CD4-positive, alpha-beta T cell treated with Interleukin-17A for 4 hours (primary cell): Measurements from ENCODE around the gene TAS1R1.

ENCODE experiments used
- DNase-seq: peaks from one replicate; pipeline ENCODE4 v3.0.0-alpha.2; 2020; ENCODE audit warnings: mixed read lengths

Gene TAS1R1

DNA sequence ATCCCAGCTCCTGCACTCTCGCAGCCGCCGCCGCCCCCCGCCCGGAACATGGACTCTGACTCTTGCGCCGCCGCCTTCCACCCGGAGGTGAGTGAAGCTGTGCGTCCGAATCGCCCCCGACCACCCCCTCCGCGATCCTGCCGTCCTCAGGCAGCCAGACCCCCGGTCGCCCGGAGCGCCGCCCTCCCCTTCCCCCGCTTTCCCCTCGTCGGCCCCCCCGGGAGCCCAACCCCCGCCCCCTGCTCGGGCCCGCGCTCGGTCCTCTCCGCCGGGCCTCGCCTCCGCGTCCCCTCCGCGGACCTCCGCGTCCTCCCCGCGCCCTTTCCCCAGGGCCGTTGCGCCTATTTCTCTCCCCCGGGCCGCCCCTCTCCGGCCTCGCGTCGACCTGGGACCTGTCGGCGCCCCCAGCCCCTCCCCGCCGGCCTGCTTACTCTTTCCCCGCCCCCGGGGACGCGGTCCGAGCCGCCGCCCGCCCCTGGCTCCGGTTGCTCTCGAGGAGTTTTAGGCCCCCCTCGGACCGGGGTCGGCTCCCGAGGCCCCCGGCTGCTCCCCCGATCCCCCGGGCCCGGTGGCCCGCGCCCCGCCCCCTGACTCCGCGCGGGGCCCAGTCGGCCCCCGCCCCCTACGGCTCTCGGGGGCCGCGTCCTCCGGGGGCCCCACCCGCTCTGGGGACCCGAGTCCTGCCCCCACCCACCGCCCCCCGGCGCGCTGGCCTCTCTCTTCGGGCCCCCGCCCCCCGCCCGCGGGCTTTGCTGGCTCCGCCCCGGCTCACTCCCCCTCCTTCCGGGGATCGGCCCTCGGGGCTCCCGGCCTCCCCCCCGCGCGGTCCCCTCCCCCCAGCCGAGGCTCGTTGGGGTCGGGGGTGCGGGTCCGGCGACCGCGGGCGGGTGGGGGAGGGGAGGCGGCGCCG is 59.2 kb downstream of the TAS1R1 start:
- peak; percentile 71 for DNase-seq

DNA sequence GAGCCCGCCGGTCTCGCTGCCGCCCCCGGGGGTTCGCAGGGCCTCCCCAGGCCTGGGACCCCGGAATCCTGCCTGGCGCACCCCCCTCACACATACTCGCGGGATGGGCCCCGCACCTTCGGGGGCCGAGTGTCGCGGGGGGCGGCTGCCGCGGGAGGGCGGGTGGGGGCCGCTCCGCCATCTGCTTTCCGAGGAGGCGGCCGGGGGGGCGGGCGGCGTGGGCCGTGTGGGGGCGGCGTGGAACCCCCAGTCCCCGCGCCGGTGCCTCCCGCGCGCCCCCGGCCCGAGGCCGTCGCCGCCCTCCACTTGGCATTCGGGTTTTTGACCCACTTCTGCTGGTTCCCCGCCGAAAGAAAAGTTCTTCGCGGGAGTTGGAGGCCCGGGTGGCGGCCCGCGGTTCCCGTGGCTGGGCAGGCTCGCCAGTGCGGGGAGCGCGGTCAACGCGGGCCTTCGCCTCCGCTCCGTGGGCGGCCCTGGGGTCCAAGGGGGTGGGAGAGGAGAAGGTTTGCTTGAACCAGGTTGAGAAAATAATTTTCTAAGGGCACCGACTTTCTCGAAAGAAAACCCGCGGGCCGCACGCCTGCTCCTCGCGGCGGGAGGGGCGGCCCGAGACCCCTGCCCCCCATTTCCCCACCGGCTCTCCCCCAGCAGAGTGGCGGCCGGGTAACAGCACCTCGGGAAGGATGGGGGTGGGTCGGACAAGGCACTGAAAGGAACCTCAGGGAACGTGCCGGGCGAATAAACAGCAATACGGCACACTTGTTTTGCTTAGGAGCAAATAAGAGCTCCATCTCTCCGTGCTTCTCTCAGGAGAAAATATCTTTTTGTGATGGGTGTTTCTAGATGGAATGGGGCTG is 60.0 kb downstream of the TAS1R1 start:
- peak; percentile 26 for DNase-seq

DNA sequence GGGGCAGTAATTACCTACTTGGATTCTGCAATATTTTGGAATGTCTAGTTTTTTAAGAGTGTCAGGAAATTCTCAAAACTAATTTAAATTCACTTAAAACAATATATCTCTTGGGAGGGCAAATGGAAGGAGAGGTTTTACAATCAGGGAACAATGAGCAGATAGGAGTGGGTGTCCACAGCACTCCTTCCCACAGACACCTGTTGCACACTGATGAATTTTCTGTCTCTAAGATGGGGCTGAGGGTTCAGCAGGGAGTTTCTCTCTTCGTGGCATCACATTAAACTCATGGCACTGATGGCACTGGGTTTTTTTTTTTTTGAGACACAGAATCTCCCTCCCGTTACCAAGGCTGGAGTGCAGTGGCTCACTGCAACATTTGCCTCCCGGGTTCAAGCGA is 63.9 kb downstream of the TAS1R1 start:
- DNase-seq = no peak

DNA sequence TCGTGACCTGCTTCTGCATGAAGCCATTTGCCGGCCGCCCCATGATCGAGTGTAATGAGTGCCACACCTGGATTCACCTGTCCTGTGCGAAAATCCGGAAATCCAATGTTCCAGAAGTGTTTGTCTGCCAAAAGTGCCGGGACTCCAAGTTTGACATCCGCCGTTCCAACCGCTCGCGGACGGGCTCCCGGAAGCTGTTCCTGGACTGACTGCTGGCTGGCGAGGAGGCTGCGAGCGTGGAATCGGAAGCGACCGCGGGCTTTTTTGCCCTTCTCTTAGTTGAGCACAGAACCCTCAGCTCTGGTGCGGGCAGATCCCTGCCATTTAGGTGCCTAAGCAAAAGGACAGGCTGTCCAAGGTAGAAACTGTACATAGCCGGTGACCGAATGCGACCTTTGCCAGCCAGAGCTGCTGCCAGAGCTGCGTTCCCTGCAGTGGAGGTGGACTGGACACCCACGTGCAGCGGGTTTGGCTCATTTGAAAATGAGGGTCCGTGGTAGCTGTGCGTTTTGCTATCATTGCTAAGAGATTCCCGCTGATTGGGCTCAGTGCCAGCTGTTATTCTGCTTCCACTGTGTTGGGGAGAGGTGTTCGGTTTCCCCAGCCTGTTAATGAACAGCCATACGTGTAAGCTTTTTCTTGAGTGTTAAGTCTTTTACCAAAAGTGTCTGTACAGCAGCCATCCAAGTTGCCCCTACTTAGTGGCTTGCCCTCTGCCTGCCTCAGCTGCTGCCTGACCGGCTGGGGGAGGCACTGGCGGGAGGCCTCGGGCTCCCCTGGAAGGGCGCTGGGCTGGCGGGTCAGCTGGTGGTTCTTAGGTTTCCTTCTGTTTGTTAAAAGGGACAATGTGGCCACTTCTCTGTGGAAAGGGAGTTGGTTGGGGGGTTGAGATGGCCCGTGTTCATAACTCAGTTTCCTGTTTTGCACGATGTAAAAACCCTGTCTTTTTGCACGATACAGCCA is 66.6 kb downstream of the TAS1R1 start:
- DNase-seq = no peak

DNA sequence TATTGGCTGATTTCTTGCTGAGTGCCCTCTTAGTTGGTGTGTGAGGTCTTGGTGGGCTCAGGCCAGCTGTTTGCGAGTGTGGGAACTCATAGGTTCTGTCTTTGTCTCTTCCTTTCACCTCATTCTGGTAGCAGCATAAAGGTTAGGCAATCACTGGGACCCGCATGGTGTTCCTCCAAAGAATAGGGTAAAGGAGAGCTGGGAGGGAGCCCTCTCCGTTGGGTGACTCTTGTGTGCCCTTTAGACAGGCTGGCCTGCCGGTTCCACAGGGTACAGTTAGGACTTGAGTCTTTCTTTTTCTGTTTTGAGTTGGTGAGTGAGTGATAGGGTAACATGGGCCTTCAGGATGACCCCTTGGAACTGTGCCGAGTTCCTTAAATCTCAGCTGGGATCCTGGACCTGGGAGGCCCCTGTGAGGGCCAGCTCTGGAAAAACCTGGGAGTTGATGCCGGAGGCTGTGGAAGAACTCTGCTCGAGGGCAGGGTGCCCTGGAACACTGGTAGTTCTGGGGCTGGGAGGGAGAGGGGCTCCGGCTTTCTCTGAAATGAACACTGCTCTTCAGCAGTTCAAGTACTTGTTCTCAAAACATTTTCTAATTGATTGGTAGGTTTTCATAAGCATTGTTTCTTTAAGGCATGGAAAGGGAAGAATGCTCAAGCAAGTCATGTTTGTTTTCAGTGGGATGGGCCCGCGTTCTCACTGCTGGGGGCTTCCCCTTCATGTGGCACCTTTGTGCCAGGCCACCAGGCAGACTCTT is 67.5 kb downstream of the TAS1R1 start:
- no peak for DNase-seq

DNA sequence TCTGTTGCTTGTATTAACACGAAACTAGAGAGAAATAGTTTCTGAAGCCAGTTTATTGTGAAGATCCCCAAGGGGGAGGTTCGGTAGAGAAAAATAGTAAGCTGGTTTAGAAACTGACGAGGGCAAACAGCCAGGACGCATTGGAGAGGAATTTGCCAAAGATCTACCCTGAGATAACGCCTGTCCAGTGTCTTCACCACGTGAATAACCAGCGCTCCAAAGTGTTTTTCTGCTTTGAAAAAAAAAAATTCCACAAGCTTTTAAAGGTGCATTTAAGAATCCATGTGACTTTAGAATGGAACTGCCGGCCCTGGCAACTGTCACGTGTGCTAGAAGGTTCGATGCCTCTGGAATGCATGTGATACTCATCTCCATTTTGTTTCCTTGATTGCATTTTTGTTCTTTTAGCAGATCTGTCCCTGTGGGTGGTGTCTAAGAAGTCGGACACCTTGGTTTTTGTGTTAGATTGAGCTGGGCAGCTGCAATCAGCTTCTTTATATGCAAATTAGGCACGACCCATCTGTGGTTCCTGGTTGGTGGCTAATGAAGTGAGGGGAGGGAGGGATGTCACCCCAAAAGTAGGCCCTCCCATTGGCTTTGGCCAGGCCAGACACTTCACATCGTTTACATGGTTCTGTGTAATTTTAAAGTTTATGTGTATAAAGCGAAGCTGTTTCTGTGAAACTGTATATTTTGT is 68.3 kb downstream of the TAS1R1 start:
- no peak for DNase-seq

GRCh38 chr1:6624710-6625583 is 69.8 kb downstream of the TAS1R1 start, which contains the start of gene THAP3:
Gene THAP3, plus strand, starts transcription at chr1:6624868. Its CDS starts 351 bp downstream, at chr1:6625219.
- DNase-seq = peak; percentile 94

DNA sequence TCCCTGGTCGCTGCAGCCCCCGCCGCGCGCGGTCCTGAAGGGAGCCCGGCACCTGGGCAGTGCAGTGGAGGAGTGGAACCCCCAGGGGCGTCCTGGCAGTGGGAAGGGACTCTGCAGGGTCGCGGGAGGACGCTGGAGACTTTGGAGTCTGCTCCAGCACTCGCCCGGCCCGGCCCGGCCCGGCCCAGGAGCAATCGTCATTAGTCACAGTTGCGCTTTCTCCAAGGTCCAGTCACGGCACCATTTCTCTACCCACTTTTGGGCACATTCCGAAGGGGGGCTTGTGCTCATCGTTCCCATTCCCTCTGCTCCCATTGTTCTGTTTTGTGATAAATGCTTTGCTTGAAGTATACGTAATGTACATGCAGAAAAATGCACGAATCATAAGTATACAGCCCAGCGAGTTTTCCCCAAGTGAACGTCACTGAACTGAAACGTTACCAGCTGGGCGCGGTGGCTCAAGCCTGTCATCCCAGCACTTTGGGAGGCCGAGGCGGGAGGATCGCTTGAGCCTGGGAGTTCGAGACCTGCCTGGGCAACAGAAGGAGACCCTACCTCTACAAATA is 70.6 kb downstream of the TAS1R1 start:
- DNase-seq = no peak

GRCh38 chr1:6627031-6627430 is 71.9 kb downstream of the TAS1R1 start:
- no peak for DNase-seq

GRCh38 chr1:6627841-6628545 is 72.9 kb downstream of the TAS1R1 start:
- DNase-seq = no peak

GRCh38 chr1:6628971-6629479 is 73.9 kb downstream of the TAS1R1 start:
- no peak for DNase-seq
